RCC 7860 (cell line): ENCODE data around the gene RSF1.

ENCODE experiments used
- DNase-seq: peaks from one replicate; pipeline ENCODE4 v3.0.0-alpha.2; 2015; ENCODE audit warnings: low spot score
- FAIRE-seq: peaks from 2 replicates; lab custom pipeline; 2012; peaks lifted over from hg19 to GRCh38; lab: Jason Lieb, UNC

Gene RSF1

GRCh38 chr11:77699425-77699824, 121.1 kb downstream of the RSF1 start:
- no peak for FAIRE-seq
- DNase-seq: no peak

GRCh38 chr11:77698896-77699295, 121.6 kb downstream of the RSF1 start:
- FAIRE-seq: no peak

GRCh38 chr11:77697865-77698264, 122.7 kb downstream of the RSF1 start:
- no peak for FAIRE-seq
- DNase-seq: no peak

More at GRCh38 chr11:77698896-77699295, 121.6 kb downstream of the RSF1 start:
- DNase-seq: no peak

GRCh38 chr11:77695417-77695816, 125.1 kb downstream of the RSF1 start:
- no peak for FAIRE-seq
- no peak for DNase-seq

GRCh38 chr11:77690649-77691048, 129.9 kb downstream of the RSF1 start:
- FAIRE-seq: no peak
- no peak for DNase-seq

GRCh38 chr11:77687088-77687487, 133.4 kb downstream of the RSF1 start:
- FAIRE-seq: no peak
- DNase-seq: no peak

- FAIRE-seq: no peak
- no peak for DNase-seq
Observed at GRCh38 chr11:77677138-77677537, 143.4 kb downstream of the RSF1 start.

- peak; percentile 76 for FAIRE-seq
Observed at GRCh38 chr11:77672264-77672663, 148.3 kb downstream of the RSF1 start.

GRCh38 chr11:77669848-77670511, 150.5 kb downstream of the RSF1 start:
- FAIRE-seq (no peak), DNase-seq (no peak)

More at GRCh38 chr11:77672264-77672663, 148.3 kb downstream of the RSF1 start:
- peak; percentile 37 for DNase-seq

- FAIRE-seq: no peak
- no peak for DNase-seq
Observed at GRCh38 chr11:77668760-77669159, 151.8 kb downstream of the RSF1 start.

GRCh38 chr11:77665240-77665965, 155.1 kb downstream of the RSF1 start:
- no peak for FAIRE-seq
- DNase-seq: no peak

GRCh38 chr11:77661670-77662069, 158.9 kb downstream of the RSF1 start:
- FAIRE-seq (no peak), DNase-seq (no peak)

- no peak for FAIRE-seq
- no peak for DNase-seq
Observed at GRCh38 chr11:77660947-77661346, 159.6 kb downstream of the RSF1 start.

GRCh38 chr11:77658213-77659013, 162.1 kb downstream of the RSF1 start:
- DNase-seq: no peak

GRCh38 chr11:77656362-77656761, 164.2 kb downstream of the RSF1 start:
- no peak for FAIRE-seq
- no peak for DNase-seq

More at GRCh38 chr11:77658213-77659013, 162.1 kb downstream of the RSF1 start:
- FAIRE-seq: no peak

- DNase-seq: no peak
- no peak for FAIRE-seq
Observed at GRCh38 chr11:77654770-77655434, 165.6 kb downstream of the RSF1 start.

GRCh38 chr11:77650123-77650522, 170.4 kb downstream of the RSF1 start:
- FAIRE-seq (no peak), DNase-seq (no peak)

GRCh38 chr11:77647654-77648305, 172.7 kb downstream of the RSF1 start:
- DNase-seq (no peak), FAIRE-seq (no peak)

- DNase-seq (no peak), FAIRE-seq (no peak)
Observed at GRCh38 chr11:77644887-77645286, 175.6 kb downstream of the RSF1 start.

- no peak for FAIRE-seq
- no peak for DNase-seq
Observed at GRCh38 chr11:77642228-77642627, 178.3 kb downstream of the RSF1 start.
